Stimulated activated CD8-positive, alpha-beta memory T cell treated with anti-CD3 and anti-CD28 coated beads, Interleukin-12 subunit alpha, Interleukin-12 subunit beta, amount 100 ng/mL, for 24 hours (primary cell): ENCODE results near the gene FBXL14.

ENCODE experiments used
- DNase-seq: peaks from one replicate; pipeline ENCODE4 v3.0.0-alpha.2; 2020; ENCODE audit errors: extremely low read depth

FBXL14 gene

DNA sequence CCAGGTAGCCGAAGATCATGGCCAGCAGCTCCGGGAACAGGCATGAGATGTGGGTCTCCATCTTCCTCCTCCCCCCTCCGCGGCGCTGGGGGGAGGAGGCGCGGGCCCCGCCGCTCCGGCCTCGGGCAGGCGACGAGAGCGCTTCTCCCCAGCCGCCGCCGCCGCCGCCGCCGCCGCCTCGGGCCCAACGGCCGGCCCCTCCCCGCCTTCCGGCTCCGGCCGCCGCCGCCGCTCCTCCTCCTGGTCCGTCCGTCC lies 448 bp downstream of the FBXL14 start:
- no peak for DNase-seq

DNA sequence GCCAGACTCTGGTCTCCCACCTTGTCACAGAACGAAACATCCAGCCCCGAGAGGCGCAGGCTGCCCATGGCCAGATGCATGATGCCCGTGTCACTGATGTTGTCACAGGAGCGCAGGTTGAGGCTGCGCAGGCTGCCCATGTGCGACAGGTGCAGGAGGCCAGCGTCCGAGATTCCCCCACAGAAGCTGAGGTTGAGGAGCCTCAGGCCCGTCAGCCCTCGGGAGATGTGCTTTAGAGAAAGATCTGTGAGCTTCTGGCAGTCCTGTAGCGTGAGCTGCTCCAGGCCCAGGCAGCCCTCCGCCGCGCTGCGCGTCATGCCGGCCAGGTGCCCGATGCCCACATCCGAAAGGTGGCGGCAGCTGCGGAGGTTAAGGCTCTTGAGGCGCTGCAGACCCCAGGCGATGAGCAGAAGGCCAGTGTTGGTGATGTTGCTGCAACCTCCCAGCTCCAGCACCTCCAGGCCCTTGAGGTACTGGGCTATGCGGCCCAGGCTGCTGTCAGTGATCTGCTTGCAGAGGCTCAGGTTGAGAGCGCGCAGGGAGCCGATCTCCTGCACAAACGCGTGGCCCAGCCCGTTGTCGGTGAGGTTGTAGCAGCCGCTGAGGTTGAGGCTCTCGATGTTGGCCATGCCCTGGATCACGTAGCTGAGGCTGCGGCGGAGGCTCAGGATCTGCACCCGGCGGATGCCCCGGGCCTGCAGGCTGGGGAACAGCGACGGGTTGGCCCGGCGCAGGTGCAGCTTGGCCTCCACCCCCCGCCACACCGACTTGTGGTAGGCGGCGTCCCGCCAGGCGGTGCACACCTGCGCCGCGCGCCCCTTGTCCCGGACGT lies 991 bp downstream of the FBXL14 start:
- no peak for DNase-seq

DNA sequence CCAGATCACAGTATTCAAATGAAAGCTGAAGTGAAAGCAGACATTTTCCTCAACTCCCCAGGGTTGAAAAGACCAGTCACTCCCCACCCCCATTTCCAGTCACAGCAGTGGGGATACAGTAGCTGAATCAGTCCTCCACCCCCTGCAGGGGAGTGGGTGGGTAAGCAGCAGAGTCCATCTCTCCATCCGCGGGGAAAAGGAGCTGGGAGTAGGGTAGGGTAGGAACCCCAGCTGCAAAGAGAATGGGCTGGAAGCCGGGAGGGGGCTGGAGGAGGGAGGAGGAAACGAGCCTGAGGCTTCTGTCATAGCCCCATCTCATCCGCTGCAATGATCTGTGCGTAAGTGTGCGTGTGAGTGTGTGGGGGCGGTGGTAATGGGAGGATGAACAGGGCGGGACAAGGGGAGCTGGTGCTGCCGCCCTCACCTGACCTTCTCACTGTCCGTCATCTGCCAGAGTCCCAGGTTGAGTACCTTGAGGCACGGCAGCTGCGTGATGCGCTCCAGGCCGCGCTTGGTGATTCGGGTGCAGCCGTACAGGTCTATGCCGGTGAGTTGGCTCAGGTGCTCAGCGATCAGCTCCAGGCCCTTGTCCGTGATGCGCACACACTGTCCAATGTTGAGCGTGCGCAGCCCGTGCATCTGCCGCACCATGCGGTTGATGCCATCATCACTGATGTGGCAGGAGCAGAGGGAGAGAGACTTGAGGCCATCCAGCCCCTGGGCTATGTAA lies 1.8 kb downstream of the FBXL14 start:
- DNase-seq, result no peak

DNA sequence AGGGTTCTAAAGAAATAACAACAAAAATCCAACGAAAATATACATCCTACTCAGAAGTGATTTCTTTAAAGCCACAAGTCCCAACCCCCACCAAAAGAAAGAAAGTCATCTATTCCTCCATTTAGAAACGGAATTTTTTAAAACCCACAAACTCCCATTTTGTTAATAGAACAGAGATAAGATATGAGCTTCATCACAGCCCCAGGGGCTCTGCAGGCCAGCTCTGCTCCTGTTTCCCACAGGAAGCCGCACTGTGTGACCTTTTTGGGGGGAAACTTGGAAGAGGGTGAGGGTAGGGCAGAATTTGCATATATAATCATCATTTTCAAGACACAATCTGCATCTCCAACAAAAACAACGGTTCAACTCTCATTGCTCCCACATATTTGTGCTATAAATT lies 2.8 kb downstream of the FBXL14 start:
- DNase-seq, result no peak

DNA sequence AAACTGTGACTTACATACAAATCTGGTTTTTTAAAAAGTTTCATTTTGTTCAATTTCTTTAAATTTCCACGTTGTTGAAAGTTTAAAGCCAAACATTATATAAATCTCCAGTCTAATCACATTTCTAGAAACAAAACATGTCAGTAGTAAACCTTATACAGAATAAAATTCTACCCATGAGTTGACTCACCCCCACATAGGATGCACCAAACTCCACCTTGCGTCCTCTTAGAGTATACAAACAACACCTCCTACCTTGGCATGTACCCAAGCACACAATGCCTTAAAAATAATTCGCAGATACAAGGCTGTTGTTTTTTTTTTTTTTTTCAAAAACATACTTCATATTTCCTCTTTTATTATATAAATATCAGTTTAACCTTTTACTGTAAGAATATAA lies 3.3 kb downstream of the FBXL14 start:
- DNase-seq, result no peak

DNA sequence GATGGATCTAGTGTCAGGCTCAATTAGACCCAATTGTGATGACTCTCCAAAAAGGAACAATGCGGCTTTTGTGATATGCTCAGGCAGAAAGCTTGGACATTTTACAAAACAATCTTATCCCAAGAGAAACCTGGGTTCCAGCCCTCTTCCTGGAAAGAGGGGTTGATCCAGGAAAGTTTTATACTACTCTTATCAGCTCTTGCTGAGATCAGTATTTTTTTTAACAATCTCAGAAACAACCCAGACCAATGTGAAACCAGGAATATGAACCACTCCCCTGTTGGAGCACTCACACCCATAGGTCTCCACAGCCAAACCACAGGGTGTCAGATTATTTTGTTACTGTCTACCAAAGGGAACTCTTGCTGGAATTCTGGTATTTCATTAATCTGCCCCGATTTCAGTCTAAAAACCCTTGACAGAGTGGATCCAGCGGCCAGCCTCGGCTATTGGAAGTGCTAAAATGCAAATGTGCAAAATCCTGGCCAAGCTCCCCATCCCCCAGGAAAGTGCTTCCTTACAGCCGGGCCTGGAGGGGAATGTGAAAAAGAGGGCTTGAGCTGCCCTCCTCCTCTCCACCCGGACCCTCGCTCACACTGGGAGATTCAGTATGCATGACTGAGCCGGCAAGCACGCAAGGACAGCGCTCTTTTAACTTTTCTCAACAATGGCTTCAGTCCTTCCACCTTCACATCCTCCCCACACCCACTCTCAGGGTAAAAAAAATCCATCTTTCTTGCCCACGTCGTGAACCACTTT lies 4.0 kb downstream of the FBXL14 start:
- no peak for DNase-seq

DNA sequence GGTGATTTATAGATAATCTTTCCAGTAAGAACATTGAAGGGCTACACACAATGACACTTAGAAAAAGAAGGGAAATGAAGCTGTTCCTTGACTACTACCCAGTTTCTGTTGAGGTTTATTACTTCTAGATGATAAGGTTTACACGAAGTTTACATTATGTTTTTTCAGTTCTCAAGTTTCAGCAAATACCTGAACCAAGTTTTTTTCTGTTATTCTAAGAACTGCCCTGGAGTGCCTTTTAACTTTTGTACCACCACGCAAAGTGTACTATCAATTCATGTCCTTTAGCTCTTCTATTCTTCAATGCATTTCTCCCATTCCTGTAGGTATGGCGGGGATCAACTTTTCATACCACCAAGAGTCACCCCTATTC lies 5.8 kb downstream of the FBXL14 start:
- DNase-seq, result no peak

DNA sequence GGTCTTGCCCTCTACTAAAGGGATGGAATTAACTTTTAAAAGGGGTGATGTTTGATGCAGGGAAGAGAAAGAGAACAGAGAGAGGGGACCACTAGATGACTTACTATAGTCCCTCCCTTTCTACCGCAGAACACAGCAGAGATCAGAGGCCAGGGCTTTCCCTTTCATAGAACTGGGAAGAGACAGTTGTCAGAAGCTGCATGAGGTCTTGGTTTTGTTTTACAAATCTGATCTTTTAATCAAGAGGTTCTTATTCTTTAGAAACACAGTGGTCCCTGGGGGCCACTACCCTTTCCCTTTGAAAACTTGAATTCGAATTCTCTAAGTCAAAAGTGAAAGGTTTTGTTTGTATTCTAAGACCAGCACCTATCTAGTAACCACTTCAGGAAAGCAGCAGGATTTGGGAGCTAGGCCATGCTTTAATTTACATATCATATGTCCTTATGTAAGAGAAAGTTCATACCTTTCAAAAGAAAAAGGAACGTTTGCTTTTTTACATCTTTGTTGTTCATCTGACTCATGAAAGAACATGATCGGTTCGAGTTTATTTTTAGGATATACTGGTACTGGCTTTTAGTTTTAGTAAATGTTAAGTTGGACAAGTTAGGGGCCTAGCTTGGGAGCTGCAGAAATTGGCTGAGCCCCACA lies 6.3 kb downstream of the FBXL14 start:
- no peak for DNase-seq

DNA sequence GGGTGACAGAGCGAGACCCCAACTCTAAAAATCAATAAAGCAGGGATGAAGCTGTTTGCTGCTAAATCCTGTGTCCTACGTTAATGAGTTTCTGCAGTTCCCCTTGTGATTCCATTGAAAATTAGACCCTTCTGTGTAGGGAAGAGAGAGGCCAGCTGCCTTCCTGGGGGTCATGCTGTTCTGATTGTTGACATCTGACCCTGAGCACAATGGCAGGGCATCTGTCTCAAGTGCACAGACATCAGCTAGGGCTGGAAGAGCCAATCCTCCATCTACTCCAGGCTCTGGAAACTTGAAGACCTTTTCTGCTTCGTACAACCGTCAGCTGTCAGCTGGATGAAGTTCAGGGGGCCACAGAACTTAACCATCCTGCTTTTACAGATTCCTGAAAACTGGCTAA lies 10.1 kb downstream of the FBXL14 start:
- DNase-seq, result no peak

DNA sequence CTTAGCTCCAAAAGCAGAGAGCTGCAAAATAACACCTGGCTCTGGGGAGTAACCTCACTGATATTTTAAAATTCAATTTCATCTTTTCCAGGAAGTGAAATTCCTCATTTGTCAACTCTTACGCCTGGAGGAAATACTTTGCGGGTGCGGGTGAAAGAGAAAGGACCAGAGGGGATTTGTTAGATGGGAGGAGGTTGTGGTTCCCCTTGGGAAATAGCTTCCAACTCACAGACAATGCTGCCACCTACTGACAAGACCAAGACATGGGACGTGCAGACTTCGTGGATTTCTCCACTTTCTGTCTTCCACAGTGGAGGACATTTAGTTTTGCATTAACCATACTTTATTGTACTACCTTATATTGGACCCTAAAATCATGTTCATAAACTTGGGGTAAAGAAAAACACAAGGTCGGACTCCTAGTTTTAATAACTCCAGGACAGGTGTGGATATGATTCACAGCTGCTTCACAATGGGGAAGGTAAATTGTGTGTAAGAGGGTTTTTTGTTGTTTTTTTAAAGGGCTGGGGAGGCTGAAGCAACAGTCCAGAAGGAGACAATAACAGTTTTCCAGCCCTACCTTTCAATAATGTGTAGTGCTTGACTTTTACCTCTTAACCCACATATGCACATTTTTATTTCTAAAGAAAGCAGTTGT lies 10.8 kb downstream of the FBXL14 start:
- no peak for DNase-seq

DNA sequence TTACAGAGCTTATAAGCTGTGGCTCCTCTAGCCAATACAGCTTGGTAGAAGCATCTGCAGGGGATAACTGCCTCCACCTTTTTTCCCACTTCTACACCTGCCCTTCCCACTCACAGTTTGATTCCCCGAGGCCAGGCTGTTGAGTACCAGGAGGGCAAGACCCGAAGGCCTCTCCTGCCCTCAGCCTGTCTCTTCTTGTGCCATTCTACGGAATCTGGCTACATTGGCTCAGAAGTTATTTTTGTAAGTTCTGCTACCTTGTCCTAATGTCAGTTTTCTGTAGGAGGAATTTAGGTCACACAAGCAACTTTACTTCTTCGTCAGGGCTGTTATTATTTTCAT lies 11.7 kb downstream of the FBXL14 start:
- no peak for DNase-seq

DNA sequence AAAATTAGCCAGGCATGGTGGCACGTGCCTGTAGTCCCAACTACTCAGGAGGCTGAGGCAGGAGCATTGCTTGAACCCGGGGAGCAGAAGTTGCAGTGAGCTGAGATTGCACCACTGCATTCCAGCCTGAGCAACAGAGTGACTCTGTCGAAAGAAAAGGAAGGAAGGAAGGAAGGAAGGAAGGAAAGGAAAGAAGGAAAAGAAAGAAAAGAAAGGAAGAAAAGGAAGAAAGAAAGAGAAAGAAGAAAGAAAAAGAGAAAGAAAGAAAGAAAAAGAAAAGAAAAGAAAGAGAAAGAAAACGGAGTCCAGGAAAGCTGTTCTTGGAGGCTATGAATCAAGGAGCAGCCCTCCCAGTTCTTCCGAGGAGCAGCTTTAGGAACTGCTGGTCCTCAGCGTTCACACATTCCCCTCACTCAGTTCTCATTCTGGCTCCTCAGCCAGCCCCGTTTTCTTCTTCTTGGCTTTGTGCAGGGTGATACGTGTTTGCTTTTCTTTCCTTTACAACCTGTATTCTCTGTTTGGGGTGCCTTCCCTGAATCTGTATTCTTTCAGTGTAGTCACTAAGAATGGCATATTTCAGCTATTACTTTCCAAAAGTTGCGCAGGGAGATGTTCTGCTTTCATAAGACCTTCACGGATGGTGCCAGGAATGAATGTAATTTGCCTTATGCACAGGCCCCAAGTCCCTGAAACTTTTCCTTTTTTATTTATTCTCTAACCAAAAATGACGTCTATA lies 12.2 kb downstream of the FBXL14 start:
- no peak for DNase-seq

DNA sequence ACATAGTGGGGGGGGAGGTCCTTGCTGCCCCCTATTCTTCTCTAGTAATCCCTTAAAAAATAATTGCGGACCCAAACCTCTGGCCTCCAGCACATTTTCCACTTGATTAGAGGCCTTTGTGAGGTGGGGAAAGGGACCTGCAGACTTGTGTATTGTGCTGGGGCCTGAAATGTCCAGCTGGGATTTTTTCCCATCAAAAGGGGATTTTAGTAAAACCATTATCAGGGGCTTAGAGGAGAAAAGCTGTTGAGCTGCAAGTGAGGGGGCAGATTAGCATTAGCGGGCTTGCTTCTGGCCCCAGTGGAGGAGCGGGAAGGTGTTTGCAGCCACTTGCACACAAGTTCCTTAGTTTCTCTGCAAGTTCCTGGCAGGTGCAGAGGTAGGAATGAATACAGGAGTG lies 13.9 kb downstream of the FBXL14 start:
- no peak for DNase-seq

DNA sequence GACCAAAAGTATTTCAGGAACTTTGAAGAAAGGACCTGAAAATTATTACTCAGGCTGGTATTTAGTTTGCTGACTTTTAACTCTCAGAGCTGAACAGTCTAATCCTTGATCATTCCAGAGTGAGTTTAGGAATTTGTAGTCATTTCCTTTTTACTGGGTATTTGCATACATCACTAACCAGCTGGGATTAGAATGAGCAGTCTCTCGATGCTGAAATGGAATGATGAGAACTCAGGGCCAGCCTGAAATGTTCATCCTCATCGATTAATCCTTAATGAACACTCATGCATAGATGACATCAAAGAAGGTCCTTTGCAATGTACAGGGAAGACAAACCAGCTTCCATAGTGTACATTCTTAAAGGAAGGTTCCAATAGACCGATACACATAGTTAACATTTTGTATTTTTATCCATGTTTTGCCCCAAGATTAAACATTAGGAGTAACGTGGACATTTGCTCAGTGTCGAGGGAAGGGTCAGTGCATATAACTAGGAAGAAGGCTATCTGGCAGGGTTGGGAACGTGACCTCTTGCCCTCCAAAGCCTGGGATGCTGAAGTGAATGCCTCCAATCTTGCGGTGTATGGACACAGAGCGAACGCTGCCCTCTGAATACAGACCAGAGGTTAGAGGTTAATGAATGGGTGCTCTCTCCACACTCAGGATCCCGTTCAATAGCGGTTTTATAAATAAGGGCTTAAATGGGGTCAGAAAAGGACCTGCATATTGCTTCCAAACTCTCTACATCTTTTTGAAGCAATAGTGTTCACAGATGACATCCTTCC lies 14.5 kb downstream of the FBXL14 start:
- DNase-seq, result no peak

DNA sequence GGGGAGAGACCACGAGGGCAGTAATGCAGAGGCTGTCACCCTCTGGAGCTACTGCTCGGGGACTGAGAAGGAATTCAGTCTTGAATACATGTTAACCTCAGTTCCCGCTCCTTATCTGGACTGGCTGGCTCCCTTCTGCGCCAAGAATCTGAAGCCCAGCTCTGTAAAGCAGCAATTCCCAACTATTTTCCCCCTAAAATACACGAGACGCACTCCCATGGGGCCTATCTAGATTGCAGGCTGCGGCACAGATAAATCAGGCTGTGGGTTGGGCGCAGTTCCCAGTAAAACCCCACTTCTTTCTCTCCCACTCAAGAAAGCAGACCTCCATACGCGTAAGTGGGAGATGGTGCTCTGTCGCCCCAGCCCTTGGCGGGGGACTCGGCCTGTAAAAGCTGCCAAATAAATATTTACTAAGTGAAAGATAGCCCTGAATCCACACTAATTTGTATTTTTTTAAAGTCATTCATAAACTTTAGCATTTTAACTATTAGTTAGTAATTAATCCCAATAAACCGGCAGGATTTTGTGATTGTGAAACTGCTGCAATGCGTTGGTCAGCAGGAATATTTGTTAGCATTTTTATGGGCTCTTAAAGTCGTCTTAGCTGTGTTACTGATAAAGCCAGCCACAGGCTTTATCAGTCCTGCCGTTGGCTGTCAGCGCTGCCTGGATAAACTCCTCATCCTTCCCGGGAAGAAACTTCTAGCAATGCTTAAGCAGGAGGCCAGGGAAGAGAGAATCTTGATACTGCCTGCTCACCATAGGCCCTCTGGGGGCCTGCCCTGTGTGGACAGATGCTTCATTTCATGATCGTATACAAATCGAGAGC lies 17.8 kb downstream of the FBXL14 start:
- no peak for DNase-seq

DNA sequence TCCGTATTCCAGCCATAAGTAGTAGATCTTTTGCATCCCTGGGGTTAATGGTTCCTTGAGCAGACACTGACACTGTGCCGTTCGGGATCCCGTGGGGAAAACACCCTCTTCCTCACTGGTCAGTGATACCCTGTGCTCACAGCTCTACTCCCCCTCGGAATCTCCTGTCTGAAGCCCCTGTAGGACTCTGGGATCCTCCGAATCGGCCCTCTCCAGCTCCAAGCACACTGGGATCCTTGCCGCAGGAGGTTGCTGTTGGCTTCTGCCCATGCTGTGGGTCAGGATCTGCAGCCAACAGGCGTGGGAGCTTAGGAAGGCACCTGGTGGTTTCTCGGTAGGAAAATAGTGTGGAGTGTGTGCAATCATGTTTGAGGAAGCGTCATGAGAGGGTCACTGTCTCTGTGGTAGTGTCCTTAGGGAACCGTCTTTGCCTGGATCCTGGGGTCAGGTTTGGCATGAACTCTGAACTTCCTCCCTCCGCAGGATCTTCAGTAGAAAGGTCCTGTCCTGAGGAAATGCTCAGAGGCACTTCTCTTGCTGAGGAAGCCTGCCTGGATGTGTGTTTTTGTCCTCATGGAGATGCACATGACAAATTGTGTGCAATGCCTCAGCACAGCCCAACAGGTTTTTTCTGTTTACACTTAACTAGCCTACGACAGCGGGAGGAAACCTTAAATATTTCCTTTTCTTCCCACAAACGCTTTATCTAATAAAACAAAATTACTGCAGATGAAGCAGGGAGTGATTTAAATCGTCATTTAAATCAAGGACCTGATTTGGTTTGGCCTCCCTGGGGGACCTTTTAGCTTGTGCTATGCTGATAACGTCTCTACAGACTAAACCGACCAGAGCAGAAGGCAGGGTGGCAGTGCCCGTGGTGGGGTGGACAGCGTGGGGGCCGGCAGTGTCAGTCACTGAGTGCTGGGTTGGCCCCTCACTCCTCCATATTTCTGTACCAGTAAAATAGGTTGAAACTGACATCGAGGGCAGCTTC lies 18.7 kb downstream of the FBXL14 start:
- DNase-seq, result no peak

DNA sequence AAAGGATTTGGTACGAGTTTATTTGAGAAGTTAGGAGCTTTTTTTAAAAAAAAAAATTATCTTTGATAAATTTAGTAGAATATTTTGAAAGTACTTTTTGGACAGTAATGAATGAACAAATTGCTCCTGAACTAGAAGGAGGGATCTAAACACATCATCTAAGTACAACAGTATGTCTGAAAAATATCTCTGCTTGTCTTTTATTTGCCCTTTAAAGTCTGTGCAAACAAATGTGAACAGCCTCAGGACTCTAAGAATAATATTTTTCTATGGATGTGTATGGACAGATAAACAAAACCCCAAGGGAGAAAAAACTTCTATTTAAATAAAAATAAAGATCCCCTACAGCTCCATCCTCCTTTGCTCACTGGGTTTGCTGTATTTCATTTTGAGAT lies 19.5 kb downstream of the FBXL14 start:
- no peak for DNase-seq
